ENCODE data around the gene MRPL24. TPM values are rescaled to one million over a fixed set of nuclear protein-coding genes. Genes with fewer than 3 reads are reported as not detected.

The MRPL24 gene
- total and polyA plus RNA-seq, 2 of the 13 experiments (the other 11 are each of a cell fraction or from before 2014, with no cell fraction given), result 38.1 to 42.9 TPM

DNA sequence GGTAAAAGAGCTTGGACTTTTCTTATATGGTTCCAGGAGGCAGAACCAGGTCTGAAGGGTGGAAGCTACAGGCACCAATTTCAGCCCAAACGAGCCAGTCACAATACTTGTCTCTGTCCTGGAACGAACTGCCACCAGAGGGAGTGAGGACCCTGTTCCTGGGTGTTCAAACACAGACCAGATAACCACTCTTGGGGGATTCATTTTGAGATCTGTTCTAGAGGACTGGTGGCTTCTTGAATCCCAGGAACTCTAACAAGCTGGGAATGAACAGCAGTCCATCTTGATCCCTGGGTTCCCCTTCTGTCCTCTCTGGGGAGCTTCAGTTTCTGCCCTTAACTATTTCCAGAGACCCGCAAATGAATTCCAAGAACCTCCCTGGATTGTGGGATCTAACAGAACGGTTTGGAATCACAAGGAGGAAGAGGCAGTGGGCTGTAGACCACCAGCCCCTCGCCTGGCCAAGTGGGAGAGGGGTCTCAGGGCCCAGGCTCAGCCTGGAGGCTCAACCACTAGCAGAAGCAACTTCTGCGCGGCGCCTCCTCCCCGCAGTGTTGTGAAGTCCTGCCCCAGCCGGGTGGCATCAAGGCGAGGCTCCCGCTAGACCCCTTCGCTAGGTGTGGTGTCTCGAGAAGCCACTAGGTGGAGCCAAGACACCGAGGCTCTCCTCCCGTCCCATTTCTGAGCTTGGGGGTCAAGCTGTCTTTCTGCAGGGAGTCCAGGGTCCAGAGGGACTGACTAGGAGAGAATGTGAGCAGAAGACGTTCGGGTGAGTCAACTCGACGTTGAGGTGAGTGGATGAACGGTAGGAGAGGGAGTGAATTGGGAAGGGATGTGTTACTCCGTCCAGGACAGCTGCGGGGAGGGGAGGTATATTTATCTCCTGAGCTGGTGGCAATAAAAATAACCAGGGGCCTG is 51.6 kb downstream of the MRPL24 start (continued):
- TF ChIP-seq, protein P1, sequence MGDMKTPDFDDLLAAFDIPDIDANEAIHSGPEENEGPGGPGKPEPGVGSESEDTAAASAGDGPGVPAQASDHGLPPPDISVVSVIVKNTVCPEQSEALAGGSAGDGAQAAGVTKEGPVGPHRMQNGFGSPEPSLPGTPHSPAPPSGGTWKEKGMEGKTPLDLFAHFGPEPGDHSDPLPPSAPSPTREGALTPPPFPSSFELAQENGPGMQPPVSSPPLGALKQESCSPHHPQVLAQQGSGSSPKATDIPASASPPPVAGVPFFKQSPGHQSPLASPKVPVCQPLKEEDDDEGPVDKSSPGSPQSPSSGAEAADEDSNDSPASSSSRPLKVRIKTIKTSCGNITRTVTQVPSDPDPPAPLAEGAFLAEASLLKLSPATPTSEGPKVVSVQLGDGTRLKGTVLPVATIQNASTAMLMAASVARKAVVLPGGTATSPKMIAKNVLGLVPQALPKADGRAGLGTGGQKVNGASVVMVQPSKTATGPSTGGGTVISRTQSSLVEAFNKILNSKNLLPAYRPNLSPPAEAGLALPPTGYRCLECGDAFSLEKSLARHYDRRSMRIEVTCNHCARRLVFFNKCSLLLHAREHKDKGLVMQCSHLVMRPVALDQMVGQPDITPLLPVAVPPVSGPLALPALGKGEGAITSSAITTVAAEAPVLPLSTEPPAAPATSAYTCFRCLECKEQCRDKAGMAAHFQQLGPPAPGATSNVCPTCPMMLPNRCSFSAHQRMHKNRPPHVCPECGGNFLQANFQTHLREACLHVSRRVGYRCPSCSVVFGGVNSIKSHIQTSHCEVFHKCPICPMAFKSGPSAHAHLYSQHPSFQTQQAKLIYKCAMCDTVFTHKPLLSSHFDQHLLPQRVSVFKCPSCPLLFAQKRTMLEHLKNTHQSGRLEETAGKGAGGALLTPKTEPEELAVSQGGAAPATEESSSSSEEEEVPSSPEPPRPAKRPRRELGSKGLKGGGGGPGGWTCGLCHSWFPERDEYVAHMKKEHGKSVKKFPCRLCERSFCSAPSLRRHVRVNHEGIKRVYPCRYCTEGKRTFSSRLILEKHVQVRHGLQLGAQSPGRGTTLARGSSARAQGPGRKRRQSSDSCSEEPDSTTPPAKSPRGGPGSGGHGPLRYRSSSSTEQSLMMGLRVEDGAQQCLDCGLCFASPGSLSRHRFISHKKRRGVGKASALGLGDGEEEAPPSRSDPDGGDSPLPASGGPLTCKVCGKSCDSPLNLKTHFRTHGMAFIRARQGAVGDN (CRISPR knock-in tag; IDR thresholded peaks at IDR 0.05), result peak; percentile 64
- TF ChIP-seq NAIF1 (CRISPR knock-in tag; IDR thresholded peaks at IDR 0.05; ENCODE audit: borderline replicate concordance) (no peak), SRY (CRISPR knock-in tag; IDR thresholded peaks at IDR 0.05) (no peak), NR1H2 (CRISPR knock-in tag; IDR thresholded peaks at IDR 0.05; ENCODE audit: borderline replicate concordance, low read depth) (no peak), ZNF775 (CRISPR knock-in tag; IDR thresholded peaks at IDR 0.05; ENCODE audit: borderline replicate concordance) (no peak), KMT2B (CRISPR knock-in tag; IDR thresholded peaks at IDR 0.05) (0 out of 2 replicates have a peak, but pooled peaks have one; percentile 36), SETDB1 (CRISPR knock-in tag; IDR thresholded peaks at IDR 0.05; ENCODE audit: borderline replicate concordance) (no peak), TRIM24 (CRISPR knock-in tag; IDR thresholded peaks at IDR 0.05) (no peak), WIZ (CRISPR knock-in tag; IDR thresholded peaks at IDR 0.05) (no peak), ZNF274 (CRISPR knock-in tag; IDR thresholded peaks at IDR 0.05) (0 out of 2 replicates have a peak, but pooled peaks have one; percentile 32)
- TF ChIP-seq, protein P2, sequence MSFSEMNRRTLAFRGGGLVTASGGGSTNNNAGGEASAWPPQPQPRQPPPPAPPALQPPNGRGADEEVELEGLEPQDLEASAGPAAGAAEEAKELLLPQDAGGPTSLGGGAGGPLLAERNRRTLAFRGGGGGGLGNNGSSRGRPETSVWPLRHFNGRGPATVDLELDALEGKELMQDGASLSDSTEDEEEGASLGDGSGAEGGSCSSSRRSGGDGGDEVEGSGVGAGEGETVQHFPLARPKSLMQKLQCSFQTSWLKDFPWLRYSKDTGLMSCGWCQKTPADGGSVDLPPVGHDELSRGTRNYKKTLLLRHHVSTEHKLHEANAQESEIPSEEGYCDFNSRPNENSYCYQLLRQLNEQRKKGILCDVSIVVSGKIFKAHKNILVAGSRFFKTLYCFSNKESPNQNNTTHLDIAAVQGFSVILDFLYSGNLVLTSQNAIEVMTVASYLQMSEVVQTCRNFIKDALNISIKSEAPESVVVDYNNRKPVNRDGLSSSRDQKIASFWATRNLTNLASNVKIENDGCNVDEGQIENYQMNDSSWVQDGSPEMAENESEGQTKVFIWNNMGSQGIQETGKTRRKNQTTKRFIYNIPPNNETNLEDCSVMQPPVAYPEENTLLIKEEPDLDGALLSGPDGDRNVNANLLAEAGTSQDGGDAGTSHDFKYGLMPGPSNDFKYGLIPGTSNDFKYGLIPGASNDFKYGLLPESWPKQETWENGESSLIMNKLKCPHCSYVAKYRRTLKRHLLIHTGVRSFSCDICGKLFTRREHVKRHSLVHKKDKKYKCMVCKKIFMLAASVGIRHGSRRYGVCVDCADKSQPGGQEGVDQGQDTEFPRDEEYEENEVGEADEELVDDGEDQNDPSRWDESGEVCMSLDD (CRISPR knock-in tag; IDR thresholded peaks at IDR 0.05; ENCODE audit: borderline replicate concordance), result no peak
- TF ChIP-seq, protein P3, sequence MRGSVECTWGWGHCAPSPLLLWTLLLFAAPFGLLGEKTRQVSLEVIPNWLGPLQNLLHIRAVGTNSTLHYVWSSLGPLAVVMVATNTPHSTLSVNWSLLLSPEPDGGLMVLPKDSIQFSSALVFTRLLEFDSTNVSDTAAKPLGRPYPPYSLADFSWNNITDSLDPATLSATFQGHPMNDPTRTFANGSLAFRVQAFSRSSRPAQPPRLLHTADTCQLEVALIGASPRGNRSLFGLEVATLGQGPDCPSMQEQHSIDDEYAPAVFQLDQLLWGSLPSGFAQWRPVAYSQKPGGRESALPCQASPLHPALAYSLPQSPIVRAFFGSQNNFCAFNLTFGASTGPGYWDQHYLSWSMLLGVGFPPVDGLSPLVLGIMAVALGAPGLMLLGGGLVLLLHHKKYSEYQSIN (CRISPR knock-in tag; IDR thresholded peaks at IDR 0.05; ENCODE audit: borderline replicate concordance), result no peak
- TF ChIP-seq, protein P4, sequence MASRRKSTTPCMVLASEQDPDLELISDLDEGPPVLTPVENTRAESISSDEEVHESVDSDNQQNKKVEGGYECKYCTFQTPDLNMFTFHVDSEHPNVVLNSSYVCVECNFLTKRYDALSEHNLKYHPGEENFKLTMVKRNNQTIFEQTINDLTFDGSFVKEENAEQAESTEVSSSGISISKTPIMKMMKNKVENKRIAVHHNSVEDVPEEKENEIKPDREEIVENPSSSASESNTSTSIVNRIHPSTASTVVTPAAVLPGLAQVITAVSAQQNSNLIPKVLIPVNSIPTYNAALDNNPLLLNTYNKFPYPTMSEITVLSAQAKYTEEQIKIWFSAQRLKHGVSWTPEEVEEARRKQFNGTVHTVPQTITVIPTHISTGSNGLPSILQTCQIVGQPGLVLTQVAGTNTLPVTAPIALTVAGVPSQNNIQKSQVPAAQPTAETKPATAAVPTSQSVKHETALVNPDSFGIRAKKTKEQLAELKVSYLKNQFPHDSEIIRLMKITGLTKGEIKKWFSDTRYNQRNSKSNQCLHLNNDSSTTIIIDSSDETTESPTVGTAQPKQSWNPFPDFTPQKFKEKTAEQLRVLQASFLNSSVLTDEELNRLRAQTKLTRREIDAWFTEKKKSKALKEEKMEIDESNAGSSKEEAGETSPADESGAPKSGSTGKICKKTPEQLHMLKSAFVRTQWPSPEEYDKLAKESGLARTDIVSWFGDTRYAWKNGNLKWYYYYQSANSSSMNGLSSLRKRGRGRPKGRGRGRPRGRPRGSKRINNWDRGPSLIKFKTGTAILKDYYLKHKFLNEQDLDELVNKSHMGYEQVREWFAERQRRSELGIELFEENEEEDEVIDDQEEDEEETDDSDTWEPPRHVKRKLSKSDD (CRISPR knock-in tag; IDR thresholded peaks at IDR 0.05; ENCODE audit: low read depth), result no peak
- TF ChIP-seq, protein P5, sequence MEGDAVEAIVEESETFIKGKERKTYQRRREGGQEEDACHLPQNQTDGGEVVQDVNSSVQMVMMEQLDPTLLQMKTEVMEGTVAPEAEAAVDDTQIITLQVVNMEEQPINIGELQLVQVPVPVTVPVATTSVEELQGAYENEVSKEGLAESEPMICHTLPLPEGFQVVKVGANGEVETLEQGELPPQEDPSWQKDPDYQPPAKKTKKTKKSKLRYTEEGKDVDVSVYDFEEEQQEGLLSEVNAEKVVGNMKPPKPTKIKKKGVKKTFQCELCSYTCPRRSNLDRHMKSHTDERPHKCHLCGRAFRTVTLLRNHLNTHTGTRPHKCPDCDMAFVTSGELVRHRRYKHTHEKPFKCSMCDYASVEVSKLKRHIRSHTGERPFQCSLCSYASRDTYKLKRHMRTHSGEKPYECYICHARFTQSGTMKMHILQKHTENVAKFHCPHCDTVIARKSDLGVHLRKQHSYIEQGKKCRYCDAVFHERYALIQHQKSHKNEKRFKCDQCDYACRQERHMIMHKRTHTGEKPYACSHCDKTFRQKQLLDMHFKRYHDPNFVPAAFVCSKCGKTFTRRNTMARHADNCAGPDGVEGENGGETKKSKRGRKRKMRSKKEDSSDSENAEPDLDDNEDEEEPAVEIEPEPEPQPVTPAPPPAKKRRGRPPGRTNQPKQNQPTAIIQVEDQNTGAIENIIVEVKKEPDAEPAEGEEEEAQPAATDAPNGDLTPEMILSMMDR (CRISPR knock-in tag; IDR thresholded peaks at IDR 0.05), result peak; percentile 98

All from HepG2 (cell line).